Measurements from ENCODE around the gene KCNE3. TPM values are rescaled to one million over a fixed set of nuclear protein-coding genes. Genes with fewer than 3 reads are reported as not detected.

The KCNE3 gene
- total and polyA plus RNA-seq, 10 of the 15 experiments (the other 5 are each of a cell fraction or from before 2014, with no cell fraction given): not detected

DNA sequence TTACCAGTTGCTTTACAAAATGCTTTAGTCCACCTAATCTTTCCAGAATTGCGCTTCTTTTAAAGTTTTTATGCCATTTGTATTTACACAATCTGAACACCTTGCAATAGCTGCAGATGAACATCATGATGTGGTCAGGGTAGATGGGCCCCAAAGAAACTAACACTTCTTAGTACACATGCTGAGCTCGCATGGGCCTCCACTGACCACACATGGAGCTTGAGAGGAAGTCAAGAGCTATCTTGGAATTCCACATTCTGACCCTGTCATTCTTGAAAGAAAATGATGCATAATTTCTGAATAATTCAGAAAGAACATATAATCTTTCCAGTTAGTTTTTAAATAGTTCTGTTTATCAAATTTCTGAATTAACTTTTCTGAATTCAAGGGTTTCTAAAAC, 18.5 kb upstream of the KCNE3 start:
- ChIA-PET CTCF (interaction anchor here (1.2 kb wide), 1 partner anchor 37 kb away, joined by 3 read pairs; no protein-coding TSS in a partner anchor), SMC1A (ENCODE audit: uncharacterized antibody, unreplicated experiment) (no interaction called here), POLR2A (no interaction called here), RAD21 (ENCODE audit: unreplicated experiment) (no interaction called here)
- Histone ChIP-seq H3K4me2 (ENCODE audit: control insufficient read depth, insufficient read depth) (no peak overlapping the region), H3K27me3 (replicated peaks in 1 of 2; ENCODE audit: control insufficient read depth in 2 of 2, insufficient read depth in 2 of 2, low read length in 1 of 2) (no peaks in the 10 kb centered on the region; a peak in 1 of 4 replicates), H4K20me1 (ENCODE audit: control insufficient read depth, insufficient read depth) (no peaks in the 10 kb centered on the region), H3K9me3 (replicated peaks; ENCODE audit: control insufficient read depth, insufficient read depth, low read length) (no peaks in the 10 kb centered on the region), H3K79me2 (ENCODE audit: control insufficient read depth, insufficient read depth, low read length) (no peaks in the 10 kb centered on the region), H3K36me3 (ENCODE audit: control insufficient read depth in 2 of 2, insufficient read depth in 2 of 2, low read length in 1 of 2) (no peaks in the 10 kb centered on the region), H3K4me3 (no peak overlapping the region), H2AFZ (ENCODE audit: control insufficient read depth, low read depth, low read length) (no peak overlapping the region), H3K4me1 (ENCODE audit: control insufficient read depth, insufficient read depth, low read length) (no peaks in the 10 kb centered on the region), H3K9ac (ENCODE audit: control insufficient read depth, insufficient read depth, low read length) (no peak overlapping the region), H3K27ac (ENCODE audit: control insufficient read depth, insufficient read depth) (no peak overlapping the region)
- ATAC-seq (no peak), FAIRE-seq (no peak), DNase-seq (ENCODE audit: low read depth, low spot score) (no peak)
- intact Hi-C loops (cut with micrococcal nuclease; ENCODE audit: unreplicated experiment) (no loop called here), in situ Hi-C loops (cut with MboI) (no loop called here)
- TF ChIP-seq, protein P1, sequence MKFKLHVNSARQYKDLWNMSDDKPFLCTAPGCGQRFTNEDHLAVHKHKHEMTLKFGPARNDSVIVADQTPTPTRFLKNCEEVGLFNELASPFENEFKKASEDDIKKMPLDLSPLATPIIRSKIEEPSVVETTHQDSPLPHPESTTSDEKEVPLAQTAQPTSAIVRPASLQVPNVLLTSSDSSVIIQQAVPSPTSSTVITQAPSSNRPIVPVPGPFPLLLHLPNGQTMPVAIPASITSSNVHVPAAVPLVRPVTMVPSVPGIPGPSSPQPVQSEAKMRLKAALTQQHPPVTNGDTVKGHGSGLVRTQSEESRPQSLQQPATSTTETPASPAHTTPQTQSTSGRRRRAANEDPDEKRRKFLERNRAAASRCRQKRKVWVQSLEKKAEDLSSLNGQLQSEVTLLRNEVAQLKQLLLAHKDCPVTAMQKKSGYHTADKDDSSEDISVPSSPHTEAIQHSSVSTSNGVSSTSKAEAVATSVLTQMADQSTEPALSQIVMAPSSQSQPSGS (IDR thresholded peaks at IDR 0.05; ENCODE audit: low read length): no peak
- TF ChIP-seq, protein P2, sequence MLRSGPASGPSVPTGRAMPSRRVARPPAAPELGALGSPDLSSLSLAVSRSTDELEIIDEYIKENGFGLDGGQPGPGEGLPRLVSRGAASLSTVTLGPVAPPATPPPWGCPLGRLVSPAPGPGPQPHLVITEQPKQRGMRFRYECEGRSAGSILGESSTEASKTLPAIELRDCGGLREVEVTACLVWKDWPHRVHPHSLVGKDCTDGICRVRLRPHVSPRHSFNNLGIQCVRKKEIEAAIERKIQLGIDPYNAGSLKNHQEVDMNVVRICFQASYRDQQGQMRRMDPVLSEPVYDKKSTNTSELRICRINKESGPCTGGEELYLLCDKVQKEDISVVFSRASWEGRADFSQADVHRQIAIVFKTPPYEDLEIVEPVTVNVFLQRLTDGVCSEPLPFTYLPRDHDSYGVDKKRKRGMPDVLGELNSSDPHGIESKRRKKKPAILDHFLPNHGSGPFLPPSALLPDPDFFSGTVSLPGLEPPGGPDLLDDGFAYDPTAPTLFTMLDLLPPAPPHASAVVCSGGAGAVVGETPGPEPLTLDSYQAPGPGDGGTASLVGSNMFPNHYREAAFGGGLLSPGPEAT (IDR thresholded peaks at IDR 0.05; ENCODE audit: low read depth): no peak
- no peak for TF ChIP-seq RB1 (IDR thresholded peaks at IDR 0.05; ENCODE audit: borderline replicate concordance)
- TF ChIP-seq, protein P3, sequence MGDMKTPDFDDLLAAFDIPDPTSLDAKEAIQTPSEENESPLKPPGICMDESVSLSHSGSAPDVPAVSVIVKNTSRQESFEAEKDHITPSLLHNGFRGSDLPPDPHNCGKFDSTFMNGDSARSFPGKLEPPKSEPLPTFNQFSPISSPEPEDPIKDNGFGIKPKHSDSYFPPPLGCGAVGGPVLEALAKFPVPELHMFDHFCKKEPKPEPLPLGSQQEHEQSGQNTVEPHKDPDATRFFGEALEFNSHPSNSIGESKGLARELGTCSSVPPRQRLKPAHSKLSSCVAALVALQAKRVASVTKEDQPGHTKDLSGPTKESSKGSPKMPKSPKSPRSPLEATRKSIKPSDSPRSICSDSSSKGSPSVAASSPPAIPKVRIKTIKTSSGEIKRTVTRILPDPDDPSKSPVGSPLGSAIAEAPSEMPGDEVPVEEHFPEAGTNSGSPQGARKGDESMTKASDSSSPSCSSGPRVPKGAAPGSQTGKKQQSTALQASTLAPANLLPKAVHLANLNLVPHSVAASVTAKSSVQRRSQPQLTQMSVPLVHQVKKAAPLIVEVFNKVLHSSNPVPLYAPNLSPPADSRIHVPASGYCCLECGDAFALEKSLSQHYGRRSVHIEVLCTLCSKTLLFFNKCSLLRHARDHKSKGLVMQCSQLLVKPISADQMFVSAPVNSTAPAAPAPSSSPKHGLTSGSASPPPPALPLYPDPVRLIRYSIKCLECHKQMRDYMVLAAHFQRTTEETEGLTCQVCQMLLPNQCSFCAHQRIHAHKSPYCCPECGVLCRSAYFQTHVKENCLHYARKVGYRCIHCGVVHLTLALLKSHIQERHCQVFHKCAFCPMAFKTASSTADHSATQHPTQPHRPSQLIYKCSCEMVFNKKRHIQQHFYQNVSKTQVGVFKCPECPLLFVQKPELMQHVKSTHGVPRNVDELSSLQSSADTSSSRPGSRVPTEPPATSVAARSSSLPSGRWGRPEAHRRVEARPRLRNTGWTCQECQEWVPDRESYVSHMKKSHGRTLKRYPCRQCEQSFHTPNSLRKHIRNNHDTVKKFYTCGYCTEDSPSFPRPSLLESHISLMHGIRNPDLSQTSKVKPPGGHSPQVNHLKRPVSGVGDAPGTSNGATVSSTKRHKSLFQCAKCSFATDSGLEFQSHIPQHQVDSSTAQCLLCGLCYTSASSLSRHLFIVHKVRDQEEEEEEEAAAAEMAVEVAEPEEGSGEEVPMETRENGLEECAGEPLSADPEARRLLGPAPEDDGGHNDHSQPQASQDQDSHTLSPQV (IDR thresholded peaks at IDR 0.05): no peak
- no peak for TF ChIP-seq ZNF274 (IDR thresholded peaks at IDR 0.05; ENCODE audit: insufficient read depth, insufficient read length)
- no peak for TF ChIP-seq SREBF1 (IDR thresholded peaks at IDR 0.05; ENCODE audit: low read length)
- TF ChIP-seq RAD51 (IDR thresholded peaks at IDR 0.05): no peak
- TF ChIP-seq, protein P4, sequence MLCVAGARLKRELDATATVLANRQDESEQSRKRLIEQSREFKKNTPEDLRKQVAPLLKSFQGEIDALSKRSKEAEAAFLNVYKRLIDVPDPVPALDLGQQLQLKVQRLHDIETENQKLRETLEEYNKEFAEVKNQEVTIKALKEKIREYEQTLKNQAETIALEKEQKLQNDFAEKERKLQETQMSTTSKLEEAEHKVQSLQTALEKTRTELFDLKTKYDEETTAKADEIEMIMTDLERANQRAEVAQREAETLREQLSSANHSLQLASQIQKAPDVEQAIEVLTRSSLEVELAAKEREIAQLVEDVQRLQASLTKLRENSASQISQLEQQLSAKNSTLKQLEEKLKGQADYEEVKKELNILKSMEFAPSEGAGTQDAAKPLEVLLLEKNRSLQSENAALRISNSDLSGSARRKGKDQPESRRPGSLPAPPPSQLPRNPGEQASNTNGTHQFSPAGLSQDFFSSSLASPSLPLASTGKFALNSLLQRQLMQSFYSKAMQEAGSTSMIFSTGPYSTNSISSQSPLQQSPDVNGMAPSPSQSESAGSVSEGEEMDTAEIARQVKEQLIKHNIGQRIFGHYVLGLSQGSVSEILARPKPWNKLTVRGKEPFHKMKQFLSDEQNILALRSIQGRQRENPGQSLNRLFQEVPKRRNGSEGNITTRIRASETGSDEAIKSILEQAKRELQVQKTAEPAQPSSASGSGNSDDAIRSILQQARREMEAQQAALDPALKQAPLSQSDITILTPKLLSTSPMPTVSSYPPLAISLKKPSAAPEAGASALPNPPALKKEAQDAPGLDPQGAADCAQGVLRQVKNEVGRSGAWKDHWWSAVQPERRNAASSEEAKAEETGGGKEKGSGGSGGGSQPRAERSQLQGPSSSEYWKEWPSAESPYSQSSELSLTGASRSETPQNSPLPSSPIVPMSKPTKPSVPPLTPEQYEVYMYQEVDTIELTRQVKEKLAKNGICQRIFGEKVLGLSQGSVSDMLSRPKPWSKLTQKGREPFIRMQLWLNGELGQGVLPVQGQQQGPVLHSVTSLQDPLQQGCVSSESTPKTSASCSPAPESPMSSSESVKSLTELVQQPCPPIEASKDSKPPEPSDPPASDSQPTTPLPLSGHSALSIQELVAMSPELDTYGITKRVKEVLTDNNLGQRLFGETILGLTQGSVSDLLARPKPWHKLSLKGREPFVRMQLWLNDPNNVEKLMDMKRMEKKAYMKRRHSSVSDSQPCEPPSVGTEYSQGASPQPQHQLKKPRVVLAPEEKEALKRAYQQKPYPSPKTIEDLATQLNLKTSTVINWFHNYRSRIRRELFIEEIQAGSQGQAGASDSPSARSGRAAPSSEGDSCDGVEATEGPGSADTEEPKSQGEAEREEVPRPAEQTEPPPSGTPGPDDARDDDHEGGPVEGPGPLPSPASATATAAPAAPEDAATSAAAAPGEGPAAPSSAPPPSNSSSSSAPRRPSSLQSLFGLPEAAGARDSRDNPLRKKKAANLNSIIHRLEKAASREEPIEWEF (IDR thresholded peaks at IDR 0.05; ENCODE audit: insufficient replicate concordance, low read depth, low read length): no peak
- no peak for TF ChIP-seq PAX8 (IDR thresholded peaks at IDR 0.05)
- TF ChIP-seq GABPA (IDR thresholded peaks at IDR 0.05; ENCODE audit: low read depth): no peak
- no peak for TF ChIP-seq YBX1 (IDR thresholded peaks at IDR 0.05)
- no TSS peak for BruUV-seq (replicated peaks)
- WGBS (ENCODE audit: insufficient coverage, insufficient replicate concordance, low lambda C conversion rate, missing lambda C conversion rate): 60% methylated on average over 2 of the region's 2 CpGs
